Measurements from ENCODE around the gene ERICH6B. TPM values are rescaled to one million over a fixed set of nuclear protein-coding genes. Genes with fewer than 3 reads are reported as not detected.

Gene ERICH6B
- total and polyA plus RNA-seq, 2 of the 8 experiments (the other 6 are each of a cell fraction or from before 2014, with no cell fraction given) = not detected

DNA sequence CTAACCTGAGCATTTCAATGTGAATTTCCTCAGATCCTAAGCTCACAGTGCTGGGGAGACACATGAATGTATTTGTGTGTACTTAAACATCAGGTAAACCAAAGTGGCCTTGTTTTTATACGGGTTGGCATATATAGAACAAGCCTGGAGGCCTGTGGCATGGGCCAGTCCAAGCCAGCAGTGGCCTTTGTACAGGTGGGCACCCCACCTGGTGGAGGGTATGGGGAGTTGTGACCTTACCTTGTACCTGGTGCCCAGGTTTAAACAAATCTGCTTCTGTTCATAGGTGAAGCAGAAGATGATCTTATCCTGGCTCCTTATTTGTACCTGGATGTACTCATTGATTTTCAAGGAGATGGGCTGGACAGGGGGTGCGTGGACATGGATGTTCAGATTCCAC lies 71.0 kb downstream of the ERICH6B start:
- H2BK12ac ChIP-seq (ENCODE audit: low read depth, low read length) = no peak overlapping the region
- TF ChIP-seq RAD21 (IDR thresholded peaks at IDR 0.05 in 1 of 2, conservative IDR thresholded peaks at IDR 0.05 in 1 of 2; ENCODE audit: low read depth in 2 of 2, low read length in 2 of 2) = peak; percentile 40 to 52; a peak in 3 of 4 replicates
- TF ChIP-seq BCL11A (IDR thresholded peaks at IDR 0.05; ENCODE audit: low read depth in 2 of 2, low read length in 2 of 2) = no peak
- TF ChIP-seq POLR2A (IDR thresholded peaks at IDR 0.05; ENCODE audit: control extremely low read depth in 1 of 2, low read depth in 2 of 2, low read length in 2 of 2) = no peak
- TF ChIP-seq SP4 (IDR thresholded peaks at IDR 0.05; ENCODE audit: low read length) = no peak
- no peak for TF ChIP-seq SAP30 (IDR thresholded peaks at IDR 0.05; ENCODE audit: insufficient read depth, insufficient replicate concordance, low read length)
- TF ChIP-seq, protein P1, sequence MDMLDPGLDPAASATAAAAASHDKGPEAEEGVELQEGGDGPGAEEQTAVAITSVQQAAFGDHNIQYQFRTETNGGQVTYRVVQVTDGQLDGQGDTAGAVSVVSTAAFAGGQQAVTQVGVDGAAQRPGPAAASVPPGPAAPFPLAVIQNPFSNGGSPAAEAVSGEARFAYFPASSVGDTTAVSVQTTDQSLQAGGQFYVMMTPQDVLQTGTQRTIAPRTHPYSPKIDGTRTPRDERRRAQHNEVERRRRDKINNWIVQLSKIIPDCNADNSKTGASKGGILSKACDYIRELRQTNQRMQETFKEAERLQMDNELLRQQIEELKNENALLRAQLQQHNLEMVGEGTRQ (IDR thresholded peaks at IDR 0.05; ENCODE audit: low read length) = no peak
- no peak for TF ChIP-seq SP2 (IDR thresholded peaks at IDR 0.05; ENCODE audit: low read length)
- TF ChIP-seq, protein P2, sequence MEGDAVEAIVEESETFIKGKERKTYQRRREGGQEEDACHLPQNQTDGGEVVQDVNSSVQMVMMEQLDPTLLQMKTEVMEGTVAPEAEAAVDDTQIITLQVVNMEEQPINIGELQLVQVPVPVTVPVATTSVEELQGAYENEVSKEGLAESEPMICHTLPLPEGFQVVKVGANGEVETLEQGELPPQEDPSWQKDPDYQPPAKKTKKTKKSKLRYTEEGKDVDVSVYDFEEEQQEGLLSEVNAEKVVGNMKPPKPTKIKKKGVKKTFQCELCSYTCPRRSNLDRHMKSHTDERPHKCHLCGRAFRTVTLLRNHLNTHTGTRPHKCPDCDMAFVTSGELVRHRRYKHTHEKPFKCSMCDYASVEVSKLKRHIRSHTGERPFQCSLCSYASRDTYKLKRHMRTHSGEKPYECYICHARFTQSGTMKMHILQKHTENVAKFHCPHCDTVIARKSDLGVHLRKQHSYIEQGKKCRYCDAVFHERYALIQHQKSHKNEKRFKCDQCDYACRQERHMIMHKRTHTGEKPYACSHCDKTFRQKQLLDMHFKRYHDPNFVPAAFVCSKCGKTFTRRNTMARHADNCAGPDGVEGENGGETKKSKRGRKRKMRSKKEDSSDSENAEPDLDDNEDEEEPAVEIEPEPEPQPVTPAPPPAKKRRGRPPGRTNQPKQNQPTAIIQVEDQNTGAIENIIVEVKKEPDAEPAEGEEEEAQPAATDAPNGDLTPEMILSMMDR (IDR thresholded peaks at IDR 0.05; ENCODE audit: control extremely low read depth in 1 of 3, insufficient read depth in 1 of 3, low read depth in 1 of 3, low read length in 3 of 3) = peak; percentile 24 to 35 (median 32); a peak in 3 of 4 replicates
- no peak overlapping the region for H2AK5ac ChIP-seq (ENCODE audit: low read depth, low read length)
- CTCF ChIA-PET (ENCODE audit: partially characterized antibody) = interaction anchor here (0.7 to 2.4 kb wide), 15 partner anchors 9 to 184 kb away, joined by 3 to 9 read pairs (median 4); no protein-coding TSS in a partner anchor
- no peak overlapping the region for H2BK15ac ChIP-seq (ENCODE audit: low read length)
- no peak overlapping the region for H3K9ac ChIP-seq (replicated peaks in 1 of 4; ENCODE audit: extremely low read depth in 1 of 4, low read depth in 3 of 4, low read length in 3 of 4)
- H3K79me2 ChIP-seq (ENCODE audit: control insufficient read depth in 1 of 2, insufficient read depth in 2 of 2, low read length in 2 of 2) = no peaks in the 10 kb centered on the region
- no peak overlapping the region for H2BK20ac ChIP-seq (ENCODE audit: low read length)
- H2BK5ac ChIP-seq (ENCODE audit: low read depth, low read length) = no peak overlapping the region
- WGBS, 2 experiments (ENCODE audit: extremely low coverage in 1 of 2, insufficient coverage in 1 of 2, insufficient read length in 1 of 2, insufficient replicate concordance in 2 of 2, low coverage in 1 of 2, low lambda C conversion rate in 2 of 2, missing lambda C conversion rate in 1 of 2) = 86% methylated on average over 2 of the region's 2 CpGs; no CpG with 5 or more reads in 1 of the 2 experiments
- no peak overlapping the region for H4K91ac ChIP-seq (replicated peaks; ENCODE audit: insufficient read length, low read length)
- no peak overlapping the region for H2BK120ac ChIP-seq (replicated peaks; ENCODE audit: low read depth, low read length)
- no peaks in the 10 kb centered on the region for H3K9me3 ChIP-seq (ENCODE audit: insufficient read depth in 2 of 2, low read depth in 1 of 2, low read length in 1 of 2)
- H4K8ac ChIP-seq (ENCODE audit: extremely low read depth, insufficient read depth, low read length) = peak overlapping the region; percentile 53; the same call in 1 of the 2 replicates
- DNase-seq (ENCODE audit: low read depth in 1 of 2, low spot score in 2 of 2) (no peak), FAIRE-seq (no peak)
- no peaks in the 10 kb centered on the region for H3K79me1 ChIP-seq (ENCODE audit: low read depth, low read length)
- no peaks in the 10 kb centered on the region for H3K23me2 ChIP-seq (ENCODE audit: low read depth, low read length)
- no peaks in the 10 kb centered on the region for H4K20me1 ChIP-seq (replicated peaks in 1 of 2; ENCODE audit: control insufficient read depth in 1 of 2, insufficient read depth in 2 of 2, low read length in 2 of 2)
- POLR2A ChIA-PET (ENCODE audit: partially characterized antibody) = interaction anchor here (0.8 kb wide), 1 partner anchor 17 kb away, joined by 3 read pairs; no protein-coding TSS in a partner anchor
- no peak overlapping the region for H3K23ac ChIP-seq (ENCODE audit: insufficient read length)
- H3K14ac ChIP-seq (ENCODE audit: insufficient read length) = no peak overlapping the region
- no peak overlapping the region for H3K56ac ChIP-seq (replicated peaks; ENCODE audit: insufficient read length, low read depth, low read length)
- no peak overlapping the region for H2AFZ ChIP-seq (ENCODE audit: low read length)
- no peak overlapping the region for H3K18ac ChIP-seq (ENCODE audit: extremely low read depth, low read length)
- H3K4me3 ChIP-seq (ENCODE audit: extremely low read depth in 1 of 4, insufficient read depth in 2 of 4, low read depth in 3 of 4, low read length in 4 of 4) = no peak overlapping the region
- H3K27ac ChIP-seq (ENCODE audit: low read depth, low read length) = no peak overlapping the region
- no peak overlapping the region for H3K4ac ChIP-seq (replicated peaks; ENCODE audit: insufficient read length, low read depth, low read length)
- no peaks in the 10 kb centered on the region for H3K36me3 ChIP-seq (ENCODE audit: control insufficient read depth in 2 of 4, insufficient read depth in 4 of 4, low read length in 3 of 4)
- H3K4me1 ChIP-seq (replicated peaks in 1 of 4; ENCODE audit: control insufficient read depth in 3 of 4, insufficient read depth in 4 of 4, low read length in 3 of 4) = peaks cover 0 to 2% (median 0%) of the 10 kb centered on the region in 4 experiments; a peak in 3 of 7 replicates
- no peak overlapping the region for H4K5ac ChIP-seq (ENCODE audit: insufficient read length, low read depth, low read length)
- no peak overlapping the region for H3K4me2 ChIP-seq (ENCODE audit: insufficient read depth in 1 of 2, low read depth in 2 of 2, low read length in 2 of 2)
- H3K27me3 ChIP-seq (replicated peaks in 1 of 4; ENCODE audit: control insufficient read depth in 3 of 4, extremely low read depth in 1 of 4, insufficient read depth in 3 of 4, low read length in 3 of 4) = no peaks in the 10 kb centered on the region
